ENCODE results near the gene HAGHL. TPM values are rescaled to one million over a fixed set of nuclear protein-coding genes. Genes with fewer than 3 reads are reported as not detected.

HAGHL gene
- polyA plus RNA-seq, 2 of the 4 experiments (the other 2 are of a cell fraction), result 4.4 to 22.0 TPM

DNA sequence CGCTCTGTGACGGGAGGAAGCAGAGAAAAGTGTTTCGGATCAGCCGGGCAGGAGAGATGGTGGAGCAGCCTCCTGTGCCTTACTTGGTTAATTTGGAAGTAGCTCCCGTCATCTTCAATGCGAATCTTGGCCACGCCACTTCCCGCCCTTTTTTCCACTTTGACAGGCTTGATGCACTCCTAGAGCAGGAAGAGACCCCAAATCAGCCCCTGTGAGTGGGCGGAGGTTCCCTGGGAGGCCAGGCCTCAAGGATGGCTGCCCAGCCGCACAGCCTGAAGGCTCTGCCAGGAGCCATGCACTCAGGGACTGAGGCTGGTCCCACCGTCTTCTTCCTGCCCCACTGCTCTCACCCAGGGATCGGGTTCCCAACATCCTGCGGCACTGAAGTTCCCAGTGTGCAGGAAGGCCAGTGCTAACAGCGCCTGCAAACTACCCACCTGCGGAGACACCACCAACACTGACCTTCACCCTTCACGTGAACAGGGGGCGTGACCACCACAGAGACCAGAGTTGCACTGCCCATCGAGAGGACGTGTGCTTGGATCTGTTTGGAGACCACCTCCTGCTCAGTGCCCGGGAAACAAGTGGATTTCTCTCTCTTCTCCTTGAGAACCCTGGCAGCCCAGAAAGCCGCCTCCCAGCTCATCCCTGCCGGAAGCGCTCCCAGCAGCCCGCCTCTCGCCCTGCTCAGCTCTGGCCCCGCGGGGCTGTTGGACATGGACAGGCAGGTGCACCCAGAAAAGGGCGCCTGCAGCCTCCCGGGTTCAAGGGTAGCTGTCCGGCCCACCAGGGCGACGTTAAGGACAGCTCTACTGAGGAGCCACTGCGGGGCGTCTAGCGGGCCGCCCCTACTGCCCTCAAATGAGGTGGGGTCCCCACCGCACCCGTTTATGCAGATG, 12.9 kb downstream of the HAGHL start:
- DNase-seq (ENCODE audit: low read depth in 1 of 2, low spot score in 1 of 2), result no peak
- POLR2A ChIA-PET, result interaction anchor here (1.7 kb wide), 1 partner anchor 12 kb away, joined by 5 read pairs; no protein-coding TSS in a partner anchor
- 58% methylated on average over 26 of the region's 38 CpGs for WGBS (ENCODE audit: missing lambda C conversion rate)
- peaks cover 6% of the 10 kb centered on the region; the same call in 2 of the 3 replicates for H3K4me1 ChIP-seq
- H3K4me2 ChIP-seq, result peak overlapping the region; percentile 99
- no peak for TF ChIP-seq EHMT2 (IDR thresholded peaks at IDR 0.05; ENCODE audit: low read depth)
- TF ChIP-seq NPAS2 (CRISPR knock-in tag; IDR thresholded peaks at IDR 0.05; ENCODE audit: borderline replicate concordance), result no peak
- no peak for TF ChIP-seq GATA3 (IDR thresholded peaks at IDR 0.05; ENCODE audit: borderline replicate concordance)
- TF ChIP-seq, protein P1, sequence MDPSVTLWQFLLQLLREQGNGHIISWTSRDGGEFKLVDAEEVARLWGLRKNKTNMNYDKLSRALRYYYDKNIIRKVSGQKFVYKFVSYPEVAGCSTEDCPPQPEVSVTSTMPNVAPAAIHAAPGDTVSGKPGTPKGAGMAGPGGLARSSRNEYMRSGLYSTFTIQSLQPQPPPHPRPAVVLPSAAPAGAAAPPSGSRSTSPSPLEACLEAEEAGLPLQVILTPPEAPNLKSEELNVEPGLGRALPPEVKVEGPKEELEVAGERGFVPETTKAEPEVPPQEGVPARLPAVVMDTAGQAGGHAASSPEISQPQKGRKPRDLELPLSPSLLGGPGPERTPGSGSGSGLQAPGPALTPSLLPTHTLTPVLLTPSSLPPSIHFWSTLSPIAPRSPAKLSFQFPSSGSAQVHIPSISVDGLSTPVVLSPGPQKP (IDR thresholded peaks at IDR 0.05; ENCODE audit: low read depth, low read length), result no peak
- TF ChIP-seq PHF8 (IDR thresholded peaks at IDR 0.05; ENCODE audit: borderline replicate concordance, low read depth), result no peak
- TF ChIP-seq ZFP36 (IDR thresholded peaks at IDR 0.05; ENCODE audit: borderline replicate concordance, partially characterized antibody), result no peak
- no peak for TF ChIP-seq EP300 (IDR thresholded peaks at IDR 0.05)
- TF ChIP-seq CHD2 (IDR thresholded peaks at IDR 0.05; ENCODE audit: low read length, partially characterized antibody), result no peak
- no peak for TF ChIP-seq RARB (CRISPR knock-in tag; IDR thresholded peaks at IDR 0.05)
- TF ChIP-seq MAFK (IDR thresholded peaks at IDR 0.05; ENCODE audit: partially characterized antibody), result no peak
- no peak for TF ChIP-seq SMC3 (IDR thresholded peaks at IDR 0.05)
- TF ChIP-seq, protein P2, sequence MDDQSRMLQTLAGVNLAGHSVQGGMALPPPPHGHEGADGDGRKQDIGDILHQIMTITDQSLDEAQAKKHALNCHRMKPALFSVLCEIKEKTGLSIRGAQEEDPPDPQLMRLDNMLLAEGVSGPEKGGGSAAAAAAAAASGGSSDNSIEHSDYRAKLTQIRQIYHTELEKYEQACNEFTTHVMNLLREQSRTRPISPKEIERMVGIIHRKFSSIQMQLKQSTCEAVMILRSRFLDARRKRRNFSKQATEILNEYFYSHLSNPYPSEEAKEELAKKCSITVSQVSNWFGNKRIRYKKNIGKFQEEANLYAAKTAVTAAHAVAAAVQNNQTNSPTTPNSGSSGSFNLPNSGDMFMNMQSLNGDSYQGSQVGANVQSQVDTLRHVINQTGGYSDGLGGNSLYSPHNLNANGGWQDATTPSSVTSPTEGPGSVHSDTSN (IDR thresholded peaks at IDR 0.05), result no peak
- no peak for TF ChIP-seq TP53 (CRISPR knock-in tag; IDR thresholded peaks at IDR 0.05)
- TF ChIP-seq EHF (CRISPR knock-in tag; IDR thresholded peaks at IDR 0.05), result no peak
- TF ChIP-seq ZC3H11A (IDR thresholded peaks at IDR 0.05), result no peak
- no peak for TF ChIP-seq RFX5 (IDR thresholded peaks at IDR 0.05)
- TF ChIP-seq KDM1A (IDR thresholded peaks at IDR 0.05; ENCODE audit: low read depth), result no peak
- ATAC-seq, result peak in 1 of 2 experiments; percentile 24; a peak in 3 of 6 replicates
- peak overlapping the region; percentile 96 for H3K4me3 ChIP-seq
- no peak for FAIRE-seq
- no peaks in the 10 kb centered on the region for H3K9me3 ChIP-seq
- peak overlapping the region; percentile 95 to 96 for H3K27ac ChIP-seq
- CTCF ChIA-PET, result interaction anchor here (1.0 to 28.0 kb wide), 12 partner anchors 9 to 43 kb away, joined by 3 to 656 read pairs (median 8); partner anchors contain the start of genes ANTKMT, CCDC78, FBXL16 and HAGHL

DNA sequence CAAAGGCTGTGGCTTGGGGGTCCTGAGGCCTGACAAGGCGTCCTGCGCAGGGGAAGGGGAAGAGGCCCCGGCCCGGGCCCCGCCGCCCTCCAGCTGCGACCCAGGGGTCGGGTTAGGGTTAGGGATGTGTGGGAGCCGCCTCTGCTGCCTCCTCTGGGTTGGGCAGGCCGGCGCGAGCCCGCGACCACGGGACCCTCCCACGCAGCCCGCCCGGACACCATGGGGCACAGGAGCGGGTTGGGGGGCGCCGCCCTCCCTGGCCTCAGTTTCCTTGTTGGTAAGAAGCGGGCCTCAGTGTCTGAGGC, 13.5 kb downstream of the HAGHL start:
- peak overlapping the region; percentile 96 for H3K4me3 ChIP-seq
- H3K4me1 ChIP-seq, result peaks cover 6% of the 10 kb centered on the region; the same call in 2 of the 3 replicates
- WGBS (ENCODE audit: missing lambda C conversion rate), result 0% methylated on average over 3 of the region's 22 CpGs
- no peaks in the 10 kb centered on the region for H3K9me3 ChIP-seq
- peak; percentile 15 to 57; a peak in 4 of 6 replicates for ATAC-seq
- CTCF ChIA-PET, result interaction anchor here (0.9 to 28.0 kb wide), 13 partner anchors 10 to 315 kb away, joined by 3 to 656 read pairs (median 7); partner anchors contain the start of genes ANTKMT, CCDC78, CHTF18 and FBXL16
- POLR2A ChIA-PET, result interaction anchor here (1.7 kb wide), 1 partner anchor 12 kb away, joined by 5 read pairs; no protein-coding TSS in a partner anchor
- H3K4me2 ChIP-seq, result peak overlapping the region; percentile 99
- H3K27ac ChIP-seq, result peak overlapping the region; percentile 95 to 96
- no peak for FAIRE-seq
- DNase-seq (ENCODE audit: low read depth in 1 of 2, low spot score in 1 of 2), result no peak
- no peak for TF ChIP-seq SREBF2 (IDR thresholded peaks at IDR 0.05)
- TF ChIP-seq, protein P3, sequence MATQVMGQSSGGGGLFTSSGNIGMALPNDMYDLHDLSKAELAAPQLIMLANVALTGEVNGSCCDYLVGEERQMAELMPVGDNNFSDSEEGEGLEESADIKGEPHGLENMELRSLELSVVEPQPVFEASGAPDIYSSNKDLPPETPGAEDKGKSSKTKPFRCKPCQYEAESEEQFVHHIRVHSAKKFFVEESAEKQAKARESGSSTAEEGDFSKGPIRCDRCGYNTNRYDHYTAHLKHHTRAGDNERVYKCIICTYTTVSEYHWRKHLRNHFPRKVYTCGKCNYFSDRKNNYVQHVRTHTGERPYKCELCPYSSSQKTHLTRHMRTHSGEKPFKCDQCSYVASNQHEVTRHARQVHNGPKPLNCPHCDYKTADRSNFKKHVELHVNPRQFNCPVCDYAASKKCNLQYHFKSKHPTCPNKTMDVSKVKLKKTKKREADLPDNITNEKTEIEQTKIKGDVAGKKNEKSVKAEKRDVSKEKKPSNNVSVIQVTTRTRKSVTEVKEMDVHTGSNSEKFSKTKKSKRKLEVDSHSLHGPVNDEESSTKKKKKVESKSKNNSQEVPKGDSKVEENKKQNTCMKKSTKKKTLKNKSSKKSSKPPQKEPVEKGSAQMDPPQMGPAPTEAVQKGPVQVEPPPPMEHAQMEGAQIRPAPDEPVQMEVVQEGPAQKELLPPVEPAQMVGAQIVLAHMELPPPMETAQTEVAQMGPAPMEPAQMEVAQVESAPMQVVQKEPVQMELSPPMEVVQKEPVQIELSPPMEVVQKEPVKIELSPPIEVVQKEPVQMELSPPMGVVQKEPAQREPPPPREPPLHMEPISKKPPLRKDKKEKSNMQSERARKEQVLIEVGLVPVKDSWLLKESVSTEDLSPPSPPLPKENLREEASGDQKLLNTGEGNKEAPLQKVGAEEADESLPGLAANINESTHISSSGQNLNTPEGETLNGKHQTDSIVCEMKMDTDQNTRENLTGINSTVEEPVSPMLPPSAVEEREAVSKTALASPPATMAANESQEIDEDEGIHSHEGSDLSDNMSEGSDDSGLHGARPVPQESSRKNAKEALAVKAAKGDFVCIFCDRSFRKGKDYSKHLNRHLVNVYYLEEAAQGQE (IDR thresholded peaks at IDR 0.05), result no peak
- no peak for TF ChIP-seq HDAC2 (IDR thresholded peaks at IDR 0.05)
- no peak for TF ChIP-seq ZFP36 (IDR thresholded peaks at IDR 0.05; ENCODE audit: borderline replicate concordance, partially characterized antibody)
- no peak for TF ChIP-seq SMC3 (IDR thresholded peaks at IDR 0.05)
- TF ChIP-seq, protein P4, sequence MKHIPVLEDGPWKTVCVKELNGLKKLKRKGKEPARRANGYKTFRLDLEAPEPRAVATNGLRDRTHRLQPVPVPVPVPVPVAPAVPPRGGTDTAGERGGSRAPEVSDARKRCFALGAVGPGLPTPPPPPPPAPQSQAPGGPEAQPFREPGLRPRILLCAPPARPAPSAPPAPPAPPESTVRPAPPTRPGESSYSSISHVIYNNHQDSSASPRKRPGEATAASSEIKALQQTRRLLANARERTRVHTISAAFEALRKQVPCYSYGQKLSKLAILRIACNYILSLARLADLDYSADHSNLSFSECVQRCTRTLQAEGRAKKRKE (CRISPR knock-in tag; IDR thresholded peaks at IDR 0.05; ENCODE audit: low read depth), result no peak
- no peak for TF ChIP-seq TFCP2L1 (CRISPR knock-in tag; IDR thresholded peaks at IDR 0.05)
- TF ChIP-seq, protein P2 (IDR thresholded peaks at IDR 0.05), result no peak
- TF ChIP-seq E2F6 (IDR thresholded peaks at IDR 0.05; ENCODE audit: borderline replicate concordance, low read depth), result no peak
- no peak for TF ChIP-seq KDM1A (IDR thresholded peaks at IDR 0.05; ENCODE audit: low read depth)
- TF ChIP-seq, protein P5, sequence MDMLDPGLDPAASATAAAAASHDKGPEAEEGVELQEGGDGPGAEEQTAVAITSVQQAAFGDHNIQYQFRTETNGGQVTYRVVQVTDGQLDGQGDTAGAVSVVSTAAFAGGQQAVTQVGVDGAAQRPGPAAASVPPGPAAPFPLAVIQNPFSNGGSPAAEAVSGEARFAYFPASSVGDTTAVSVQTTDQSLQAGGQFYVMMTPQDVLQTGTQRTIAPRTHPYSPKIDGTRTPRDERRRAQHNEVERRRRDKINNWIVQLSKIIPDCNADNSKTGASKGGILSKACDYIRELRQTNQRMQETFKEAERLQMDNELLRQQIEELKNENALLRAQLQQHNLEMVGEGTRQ (IDR thresholded peaks at IDR 0.05), result no peak
- no peak for TF ChIP-seq PHF8 (IDR thresholded peaks at IDR 0.05; ENCODE audit: borderline replicate concordance, low read depth)
- no peak for TF ChIP-seq ZC3H11A (IDR thresholded peaks at IDR 0.05)
- no peak for TF ChIP-seq FOXS1 (CRISPR knock-in tag; IDR thresholded peaks at IDR 0.05)
